DOHH2 (cell line): Measurements from ENCODE around the gene RAD51B.

Experiments used
- H3F3A ChIP-seq: fragments of 200-600 bp; sonication (generic), shearing (Covaris generic); 2 replicates; pipeline ENCODE4 v1.6.0; 2016; ENCODE audit warnings: antibody characterized with exemption, mild to moderate bottlenecking; ENCODE audit not compliant: control insufficient read depth, insufficient read depth
- H3K27ac ChIP-seq: fragments of 200-600 bp; sonication (generic); 2 replicates; pipeline ENCODE4 v1.5.1; 2014; ENCODE audit warnings: low read depth, mild to moderate bottlenecking, low read length, moderate library complexity
- H3K27me3 ChIP-seq: fragments of 200-600 bp; sonication (generic); 2 replicates; pipeline ENCODE4 v1.6.1; 2014; ENCODE audit warnings: mild to moderate bottlenecking, low read length, mixed read lengths; ENCODE audit not compliant: control insufficient read depth
- H3K36me3 ChIP-seq: fragments of 200-600 bp; sonication (generic); 2 replicates; pipeline ENCODE4 v1.6.1; 2014; ENCODE audit warnings: mild to moderate bottlenecking, low read length, moderate library complexity, mixed read lengths; ENCODE audit not compliant: control insufficient read depth
- H3K4me1 ChIP-seq: fragments of 200-600 bp; sonication (generic); 2 replicates; pipeline ENCODE4 v1.6.1; 2014; ENCODE audit warnings: mild to moderate bottlenecking, low read length, mixed read lengths; ENCODE audit not compliant: control insufficient read depth
- H3K4me2 ChIP-seq: fragments of 200-600 bp; sonication (generic); 2 replicates; pipeline ENCODE4 v1.6.0; 2014; ENCODE audit warnings: mild to moderate bottlenecking, low read length, moderate library complexity
- H3K4me3 ChIP-seq: fragments of 200-600 bp; sonication (generic); 2 replicates; pipeline ENCODE4 v1.5.1; 2014; ENCODE audit warnings: mild to moderate bottlenecking, low read length, mixed read lengths
- H3K79me2 ChIP-seq: fragments of 200-600 bp; sonication (generic); 2 replicates; pipeline ENCODE4 v1.6.1; 2014; ENCODE audit warnings: mild to moderate bottlenecking, low read length, mixed read lengths; ENCODE audit not compliant: control insufficient read depth
- H3K9me2 ChIP-seq: fragments of 200-600 bp; sonication (generic); replicated peaks from 2 replicates; pipeline ENCODE4 v1.6.1; 2014; ENCODE audit warnings: mild to moderate bottlenecking, low read length, mixed read lengths; ENCODE audit not compliant: control insufficient read depth
- H3K9me3 ChIP-seq: fragments of 200-600 bp; sonication (generic); 2 replicates; pipeline ENCODE4 v1.6.1; 2014; ENCODE audit warnings: antibody characterized with exemption, low read length, mixed read lengths; ENCODE audit not compliant: control insufficient read depth, insufficient read depth
- H4K20me1 ChIP-seq: fragments of 200-600 bp; sonication (generic); 2 replicates; pipeline ENCODE4 v1.6.0; 2014; ENCODE audit warnings: low read depth, mild to moderate bottlenecking, antibody characterized with exemption, low read length, moderate library complexity; ENCODE audit not compliant: control insufficient read depth, insufficient read depth
- EZH2phosphoT487 ChIP-seq: fragments of 200-600 bp; sonication (generic); IDR thresholded peaks from 2 replicates; pipeline ENCODE4 v1.6.1; 2017; ENCODE audit warnings: borderline replicate concordance, mild to moderate bottlenecking, antibody characterized with exemption, low read length, moderate library complexity, mixed read lengths
- TF ChIP-seq, protein P1 (sequence below): fragments of 200-600 bp; sonication (generic); IDR thresholded peaks from one replicate; pipeline ENCODE4 v1.5.1; 2014; ENCODE audit warnings: antibody characterized with exemption, mild to moderate bottlenecking, low read depth, low read length; ENCODE audit not compliant: poor library complexity, severe bottlenecking

RAD51B gene

DNA sequence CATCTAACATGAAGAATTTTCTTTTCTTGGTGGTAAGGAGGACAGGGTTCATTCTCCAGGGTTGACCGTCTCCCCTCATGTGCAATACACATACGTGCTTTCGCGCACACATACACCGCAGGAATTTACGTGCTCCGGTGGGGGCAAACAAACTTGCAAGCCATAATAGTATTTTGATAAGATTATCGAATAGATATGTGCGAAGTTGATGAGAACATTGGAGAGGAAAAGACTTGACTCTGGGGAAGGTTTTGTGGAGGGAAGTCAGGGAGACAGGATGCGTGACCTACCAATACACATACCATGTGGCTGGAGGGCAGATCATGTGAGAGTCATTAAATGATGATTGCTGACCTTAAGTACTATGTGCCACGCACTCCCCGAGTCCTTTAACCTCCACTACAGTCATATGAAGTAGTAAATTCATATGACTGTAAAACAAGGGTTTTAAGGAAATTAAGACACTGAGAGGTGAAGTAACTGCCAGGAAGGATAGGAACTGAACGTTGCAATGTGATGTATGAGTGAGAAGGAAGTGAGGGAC is 921 bp downstream of the RAD51B start:
- TF ChIP-seq EZH2phosphoT487 = no peak
- TF ChIP-seq, protein P1, sequence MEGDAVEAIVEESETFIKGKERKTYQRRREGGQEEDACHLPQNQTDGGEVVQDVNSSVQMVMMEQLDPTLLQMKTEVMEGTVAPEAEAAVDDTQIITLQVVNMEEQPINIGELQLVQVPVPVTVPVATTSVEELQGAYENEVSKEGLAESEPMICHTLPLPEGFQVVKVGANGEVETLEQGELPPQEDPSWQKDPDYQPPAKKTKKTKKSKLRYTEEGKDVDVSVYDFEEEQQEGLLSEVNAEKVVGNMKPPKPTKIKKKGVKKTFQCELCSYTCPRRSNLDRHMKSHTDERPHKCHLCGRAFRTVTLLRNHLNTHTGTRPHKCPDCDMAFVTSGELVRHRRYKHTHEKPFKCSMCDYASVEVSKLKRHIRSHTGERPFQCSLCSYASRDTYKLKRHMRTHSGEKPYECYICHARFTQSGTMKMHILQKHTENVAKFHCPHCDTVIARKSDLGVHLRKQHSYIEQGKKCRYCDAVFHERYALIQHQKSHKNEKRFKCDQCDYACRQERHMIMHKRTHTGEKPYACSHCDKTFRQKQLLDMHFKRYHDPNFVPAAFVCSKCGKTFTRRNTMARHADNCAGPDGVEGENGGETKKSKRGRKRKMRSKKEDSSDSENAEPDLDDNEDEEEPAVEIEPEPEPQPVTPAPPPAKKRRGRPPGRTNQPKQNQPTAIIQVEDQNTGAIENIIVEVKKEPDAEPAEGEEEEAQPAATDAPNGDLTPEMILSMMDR = no peak
- H3K4me1 ChIP-seq = peaks cover 37% of the 10 kb centered on the region
- no peaks in the 10 kb centered on the region for H3K27me3 ChIP-seq
- H3K27ac ChIP-seq = peak overlapping the region; percentile 55
- H3K79me2 ChIP-seq = peaks cover 44% of the 10 kb centered on the region
- H4K20me1 ChIP-seq = no peaks in the 10 kb centered on the region
- peaks cover 25% of the 10 kb centered on the region for H3K36me3 ChIP-seq
- no peaks in the 10 kb centered on the region for H3K9me2 ChIP-seq
- H3K4me3 ChIP-seq = peak overlapping the region; percentile 89
- peak overlapping the region; percentile 92 for H3K4me2 ChIP-seq
- peaks cover 15% of the 10 kb centered on the region for H3F3A ChIP-seq
- H3K9me3 ChIP-seq = no peaks in the 10 kb centered on the region

DNA sequence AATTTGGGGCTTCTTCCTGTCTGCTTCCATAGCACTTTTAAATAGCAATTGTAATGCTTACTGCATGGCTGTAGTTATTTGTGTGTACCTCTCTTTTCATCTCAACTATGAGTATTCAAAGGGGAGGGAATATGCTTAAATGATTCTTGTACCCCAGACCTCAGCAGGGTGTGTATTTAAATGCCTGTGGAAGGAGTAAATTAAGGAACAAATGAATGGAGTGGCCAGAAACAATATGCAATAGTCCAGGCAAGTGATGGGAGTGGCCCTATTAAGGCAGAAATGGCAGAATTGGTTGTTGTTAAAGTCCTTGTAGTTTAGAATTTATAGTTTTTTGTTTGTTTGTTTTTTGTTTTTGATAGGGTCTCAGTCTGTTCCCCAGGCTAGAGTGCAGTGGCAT is 1.5 kb downstream of the RAD51B start:
- peak overlapping the region; percentile 55; the same call in 1 of the 2 replicates for H3K27ac ChIP-seq

DNA sequence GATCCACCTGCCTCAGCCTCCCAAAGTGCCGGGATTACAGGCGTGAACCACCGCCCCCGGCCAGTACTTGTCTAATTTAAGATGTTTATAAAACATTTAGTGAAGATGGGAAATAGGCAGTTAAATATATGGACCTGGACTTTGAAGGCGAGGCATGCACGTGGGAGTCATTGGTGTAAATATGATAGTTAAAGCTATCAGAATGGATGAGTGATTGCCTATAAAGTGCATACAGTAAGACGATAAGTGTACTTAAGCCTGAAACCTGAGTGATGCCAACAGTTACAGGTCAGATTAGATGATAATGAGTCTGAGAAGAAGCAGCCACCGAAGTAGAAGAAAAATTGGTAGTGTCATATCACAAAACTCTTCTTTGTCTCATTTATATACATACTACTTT is 11.5 kb downstream of the RAD51B start:
- no peaks in the 10 kb centered on the region for H4K20me1 ChIP-seq
- H3K79me2 ChIP-seq = peaks cover 11% of the 10 kb centered on the region
- no peaks in the 10 kb centered on the region for H3K4me1 ChIP-seq
- no peak overlapping the region for H3K4me3 ChIP-seq
- H3F3A ChIP-seq = peaks cover 3% of the 10 kb centered on the region; the same call in 1 of the 2 replicates
- no peaks in the 10 kb centered on the region for H3K27me3 ChIP-seq
- H3K36me3 ChIP-seq = peaks cover 53% of the 10 kb centered on the region
- no peak overlapping the region for H3K27ac ChIP-seq
- no peaks in the 10 kb centered on the region for H3K9me3 ChIP-seq
- TF ChIP-seq EZH2phosphoT487 = no peak
- TF ChIP-seq, protein P1 = no peak
- no peaks in the 10 kb centered on the region for H3K9me2 ChIP-seq
- H3K4me2 ChIP-seq = no peak overlapping the region

More for the DNA sequence above, 1.5 kb downstream of the RAD51B start:
- no peak for TF ChIP-seq EZH2phosphoT487
- TF ChIP-seq, protein P1 = no peak
- H3K4me1 ChIP-seq = peaks cover 33% of the 10 kb centered on the region
- H3K79me2 ChIP-seq = peaks cover 38% of the 10 kb centered on the region
- H3K27me3 ChIP-seq = no peaks in the 10 kb centered on the region
- H3K4me3 ChIP-seq = peak overlapping the region; percentile 89
- H4K20me1 ChIP-seq = no peaks in the 10 kb centered on the region
- H3K9me2 ChIP-seq = no peaks in the 10 kb centered on the region
- peaks cover 31% of the 10 kb centered on the region for H3K36me3 ChIP-seq
- H3K4me2 ChIP-seq = peak overlapping the region; percentile 92
- no peaks in the 10 kb centered on the region for H3K9me3 ChIP-seq
- peaks cover 15% of the 10 kb centered on the region for H3F3A ChIP-seq
